Measurements from ENCODE around the gene JAG2. TPM values are rescaled to one million over a fixed set of nuclear protein-coding genes. Genes with fewer than 3 reads are reported as not detected.

Gene JAG2
- total RNA-seq, 1 donor from 2014 or later, result 26.1 TPM

DNA sequence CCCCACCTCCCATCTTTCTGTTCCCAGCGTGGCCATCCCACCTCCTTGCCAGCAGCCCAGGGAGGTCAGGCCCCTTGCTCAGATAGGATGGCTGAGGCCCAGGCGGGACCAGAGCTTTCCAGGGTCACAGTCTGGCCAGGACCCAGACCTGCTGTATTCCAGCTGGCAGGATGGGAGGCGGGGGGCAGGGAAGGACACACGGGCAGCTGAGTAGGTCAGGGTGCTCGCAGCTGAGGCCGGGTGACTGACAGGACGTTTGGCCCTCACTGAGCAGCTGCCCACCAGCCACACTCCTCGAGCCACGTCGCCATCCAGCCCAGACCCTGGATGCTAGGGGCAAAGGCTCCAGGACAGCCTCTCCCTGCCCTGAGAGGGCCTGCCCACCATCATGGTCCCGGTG is 8.5 kb upstream of the JAG2 start:
- H3K27ac ChIP-seq (replicated peaks), result no peak overlapping the region
- intact Hi-C loops (cut with micrococcal nuclease), result no loop called here
- H3K9me3 ChIP-seq (replicated peaks), result no peaks in the 10 kb centered on the region
- no peaks in the 10 kb centered on the region for H3K27me3 ChIP-seq (ENCODE audit: low read depth)
- no peak for TF ChIP-seq CTCF (IDR thresholded peaks at IDR 0.05; ENCODE audit: borderline replicate concordance)
- H3K4me1 ChIP-seq, result peaks cover 18% of the 10 kb centered on the region
- DNase-seq, result no peak
- H3K36me3 ChIP-seq, result no peaks in the 10 kb centered on the region
- no peak overlapping the region for H3K4me3 ChIP-seq

DNA sequence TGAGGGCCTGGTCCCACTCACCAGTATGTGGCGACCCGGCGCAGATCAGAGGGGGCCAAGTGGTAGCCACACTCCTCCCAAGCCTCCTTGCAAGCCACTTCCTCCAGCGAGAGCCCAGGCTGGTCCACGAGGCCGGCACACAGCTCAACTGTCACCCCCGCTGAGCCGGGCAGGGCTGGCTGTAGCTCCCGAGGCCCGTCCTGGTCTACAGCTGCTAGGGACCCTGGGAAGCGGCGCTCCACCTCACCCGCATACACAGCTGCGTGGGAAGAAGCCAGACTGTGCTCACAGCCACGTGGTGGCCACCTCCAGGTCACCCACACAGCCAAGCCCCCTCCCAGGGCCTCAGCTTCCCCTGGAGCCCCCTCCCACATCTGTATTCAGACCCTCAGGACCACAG is 7.9 kb upstream of the JAG2 start:
- no peaks in the 10 kb centered on the region for H3K9me3 ChIP-seq (replicated peaks)
- H3K27me3 ChIP-seq (ENCODE audit: low read depth), result no peaks in the 10 kb centered on the region
- H3K27ac ChIP-seq (replicated peaks), result no peak overlapping the region
- H3K4me1 ChIP-seq, result peaks cover 13% of the 10 kb centered on the region
- intact Hi-C loops (cut with micrococcal nuclease), result no loop called here
- TF ChIP-seq CTCF (IDR thresholded peaks at IDR 0.05; ENCODE audit: borderline replicate concordance), result no peak
- H3K36me3 ChIP-seq, result no peaks in the 10 kb centered on the region
- no peak overlapping the region for H3K4me3 ChIP-seq
- no peak for DNase-seq

- Histone ChIP-seq H3K27ac (replicated peaks) (no peak overlapping the region), H3K4me1 (peaks cover 24% of the 10 kb centered on the region), H3K36me3 (no peaks in the 10 kb centered on the region), H3K27me3 (ENCODE audit: low read depth) (peaks cover 15% of the 10 kb centered on the region), H3K9me3 (replicated peaks) (no peaks in the 10 kb centered on the region), H3K4me3 (no peak overlapping the region)
- DNase-seq, result no peak
- intact Hi-C loops (cut with micrococcal nuclease), result no loop called here
- TF ChIP-seq CTCF (IDR thresholded peaks at IDR 0.05; ENCODE audit: borderline replicate concordance), result no peak
These were observed 5.6 kb upstream of the JAG2 start for GRCh38 chr14:105173901-105174894.

GRCh38 chr14:105173145-105173544 is 4.6 kb upstream of the JAG2 start:
- Histone ChIP-seq H3K9me3 (replicated peaks) (no peaks in the 10 kb centered on the region), H3K4me3 (no peak overlapping the region), H3K27ac (replicated peaks) (no peak overlapping the region), H3K36me3 (no peaks in the 10 kb centered on the region), H3K27me3 (ENCODE audit: low read depth) (peaks cover 18% of the 10 kb centered on the region), H3K4me1 (peaks cover 27% of the 10 kb centered on the region)
- TF ChIP-seq CTCF (IDR thresholded peaks at IDR 0.05; ENCODE audit: borderline replicate concordance), result no peak
- intact Hi-C loops (cut with micrococcal nuclease), result no loop called here
- DNase-seq, result no peak

DNA sequence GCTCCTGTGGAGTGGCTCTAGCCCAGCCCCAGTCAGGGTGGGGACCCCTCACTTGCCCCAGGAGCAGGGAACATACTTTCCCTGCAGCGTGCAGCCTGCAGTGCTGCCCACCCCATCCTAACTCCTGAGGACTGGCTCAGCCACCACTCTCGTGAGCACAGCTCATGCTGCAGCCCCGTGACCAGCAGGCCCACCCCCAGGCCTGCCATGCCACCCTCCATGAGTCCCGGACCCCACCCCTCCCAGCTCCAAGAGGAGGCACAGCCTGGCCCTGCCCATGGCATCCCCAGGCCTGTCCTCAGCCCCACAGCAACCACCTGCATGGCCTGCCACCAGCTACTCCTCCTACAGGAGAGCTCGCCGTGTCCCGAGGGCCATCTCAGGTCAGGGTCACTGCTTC is 3.9 kb upstream of the JAG2 start:
- intact Hi-C loops (cut with micrococcal nuclease), result no loop called here
- peaks cover 22% of the 10 kb centered on the region for H3K27me3 ChIP-seq (ENCODE audit: low read depth)
- no peaks in the 10 kb centered on the region for H3K36me3 ChIP-seq
- H3K9me3 ChIP-seq (replicated peaks), result no peaks in the 10 kb centered on the region
- no peak overlapping the region for H3K27ac ChIP-seq (replicated peaks)
- TF ChIP-seq CTCF (IDR thresholded peaks at IDR 0.05; ENCODE audit: borderline replicate concordance), result no peak
- peaks cover 32% of the 10 kb centered on the region for H3K4me1 ChIP-seq
- no peak for DNase-seq
- no peak overlapping the region for H3K4me3 ChIP-seq

Data from left ventricle myocardium inferior (tissue), 1 donor.